Measurements from ENCODE around the gene RFNG. TPM values are rescaled to one million over a fixed set of nuclear protein-coding genes. Genes with fewer than 3 reads are reported as not detected.

RFNG gene
- total and polyA plus RNA-seq, 2 donors (not counting 1 experiment from before 2014, with no cell fraction given) = 30.1 to 44.5 TPM

- H3K4me3 ChIP-seq (ENCODE audit: control extremely low read depth in 1 of 5, extremely low read depth in 1 of 5, insufficient read depth in 1 of 5, low read depth in 2 of 5, low read length in 4 of 5) = no peak overlapping the region
- H3K27me3 Mint-ChIP-seq = no peaks in the 10 kb centered on the region
- ChIA-PET POLR2A (no interaction called here), CTCF (interaction anchor here (0.8 to 1.7 kb wide), 2 partner anchors 14 to 76 kb away, joined by 3 to 13 read pairs; no protein-coding TSS in a partner anchor)
- H3K27ac ChIP-seq (ENCODE audit: low read length in 2 of 2) = no peak overlapping the region
- H3K4me1 ChIP-seq (ENCODE audit: control insufficient read depth in 2 of 2, insufficient read depth in 2 of 2, low read length in 2 of 2) = peaks cover 22 to 31% of the 10 kb centered on the region in 2 donors
- H3K4me3 Mint-ChIP-seq = peak overlapping the region; percentile 90
- TF ChIP-seq CTCF (IDR thresholded peaks at IDR 0.05) (no peak), EZH2 (IDR thresholded peaks at IDR 0.05; ENCODE audit: borderline replicate concordance, insufficient read depth, low read depth, low read length, poor library complexity, severe bottlenecking) (no peak)
- no peaks in the 10 kb centered on the region for H3K36me3 ChIP-seq (replicated peaks in 1 of 2; ENCODE audit: control extremely low read depth in 1 of 2, control insufficient read depth in 1 of 2, extremely low read depth in 1 of 2, insufficient read depth in 2 of 2, low read length in 1 of 2)
- no peak overlapping the region for H2AFZ ChIP-seq (ENCODE audit: insufficient read depth, low read depth, low read length, poor library complexity, severe bottlenecking)
- H3K9me3 ChIP-seq (ENCODE audit: control extremely low read depth in 1 of 3, control insufficient read depth in 2 of 3, insufficient read depth in 1 of 3, low read length in 2 of 3) = peaks cover 0 to 7% (median 0%) of the 10 kb centered on the region in 3 donors
- WGBS (ENCODE audit: insufficient coverage) = 100% methylated on average over 3 of the region's 8 CpGs
- H3K4me1 Mint-ChIP-seq = peaks cover 25% of the 10 kb centered on the region
- no peak for ATAC-seq (ENCODE audit: low read depth)
- H3K27me3 ChIP-seq (replicated peaks in 1 of 4; ENCODE audit: control extremely low read depth in 1 of 4, control insufficient read depth in 3 of 4, insufficient read depth in 4 of 4, low read length in 3 of 4) = peaks cover 0 to 14% (median 3%) of the 10 kb centered on the region in 4 experiments
- no peak for DNase-seq
- peak overlapping the region; percentile 7 for H3K27ac Mint-ChIP-seq
- H3K79me2 ChIP-seq (ENCODE audit: control insufficient read depth, insufficient read depth, low read length) = peaks cover 14% of the 10 kb centered on the region
- no peak overlapping the region for H3K4me2 ChIP-seq (replicated peaks; ENCODE audit: low read depth, low read length, poor library complexity, severe bottlenecking)
- intact Hi-C loops (cut with micrococcal nuclease) = loop anchor here (10.0 kb wide), 1 partner anchor 519 kb away; no protein-coding TSS in a partner anchor
- no peak overlapping the region for H3K9ac ChIP-seq (ENCODE audit: low read length)
- no peaks in the 10 kb centered on the region for H3K9me3 Mint-ChIP-seq (ENCODE audit: insufficient read depth)
- H4K20me1 ChIP-seq (ENCODE audit: control insufficient read depth, insufficient read depth, low read length, poor library complexity, severe bottlenecking) = peaks cover 32% of the 10 kb centered on the region
These were observed 16.1 kb downstream of the RFNG start for GRCh38 chr17:82035488-82035887.

- Mint-ChIP-seq H3K27me3 (no peaks in the 10 kb centered on the region), H3K4me3 (peak overlapping the region; percentile 90), H3K9me3 (ENCODE audit: insufficient read depth) (no peaks in the 10 kb centered on the region), H3K4me1 (peaks cover 33% of the 10 kb centered on the region), H3K27ac (no peak overlapping the region)
- H3K4me2 ChIP-seq (replicated peaks; ENCODE audit: low read depth, low read length, poor library complexity, severe bottlenecking) = no peak overlapping the region
- H3K79me2 ChIP-seq (ENCODE audit: control insufficient read depth, insufficient read depth, low read length) = peaks cover 14% of the 10 kb centered on the region
- intact Hi-C loops (cut with micrococcal nuclease) = loop anchor here (10.0 kb wide), 1 partner anchor 520 kb away; no protein-coding TSS in a partner anchor
- DNase-seq (no peak), ATAC-seq (ENCODE audit: low read depth) (no peak)
- no peak overlapping the region for H2AFZ ChIP-seq (ENCODE audit: insufficient read depth, low read depth, low read length, poor library complexity, severe bottlenecking)
- ChIA-PET POLR2A (no interaction called here), CTCF (interaction anchor here (1.7 kb wide), 1 partner anchor 75 kb away, joined by 13 read pairs; no protein-coding TSS in a partner anchor)
- H3K9ac ChIP-seq (ENCODE audit: low read length) = no peak overlapping the region
- peaks cover 31 to 40% of the 10 kb centered on the region in 2 donors for H3K4me1 ChIP-seq (ENCODE audit: control insufficient read depth in 2 of 2, insufficient read depth in 2 of 2, low read length in 2 of 2)
- H3K9me3 ChIP-seq (ENCODE audit: control extremely low read depth in 1 of 3, control insufficient read depth in 2 of 3, insufficient read depth in 1 of 3, low read length in 2 of 3) = peaks cover 0 to 12% (median 0%) of the 10 kb centered on the region in 3 donors
- no peaks in the 10 kb centered on the region for H3K36me3 ChIP-seq (replicated peaks in 1 of 2; ENCODE audit: control extremely low read depth in 1 of 2, control insufficient read depth in 1 of 2, extremely low read depth in 1 of 2, insufficient read depth in 2 of 2, low read length in 1 of 2)
- H3K27ac ChIP-seq (ENCODE audit: low read length in 2 of 2) = no peak overlapping the region
- 95% methylated on average over 23 of the region's 23 CpGs for WGBS (ENCODE audit: insufficient coverage)
- H4K20me1 ChIP-seq (ENCODE audit: control insufficient read depth, insufficient read depth, low read length, poor library complexity, severe bottlenecking) = peaks cover 42% of the 10 kb centered on the region
- peaks cover 0 to 23% (median 3%) of the 10 kb centered on the region in 4 experiments for H3K27me3 ChIP-seq (replicated peaks in 1 of 4; ENCODE audit: control extremely low read depth in 1 of 4, control insufficient read depth in 3 of 4, insufficient read depth in 4 of 4, low read length in 3 of 4)
- no peak overlapping the region for H3K4me3 ChIP-seq (ENCODE audit: control extremely low read depth in 1 of 5, extremely low read depth in 1 of 5, insufficient read depth in 1 of 5, low read depth in 2 of 5, low read length in 4 of 5)
- TF ChIP-seq CTCF (IDR thresholded peaks at IDR 0.05) = no peak
- no peak for TF ChIP-seq EZH2 (IDR thresholded peaks at IDR 0.05; ENCODE audit: borderline replicate concordance, insufficient read depth, low read depth, low read length, poor library complexity, severe bottlenecking)
These were observed 17.1 kb downstream of the RFNG start for GRCh38 chr17:82034371-82035011.
